ENCODE measurements around the gene ACVR1B.

The ACVR1B gene

GRCh38 chr12:51951843-51952722, 584 bp downstream of the ACVR1B start:
- Histone ChIP-seq H3K36me3 (ENCODE audit: control insufficient read depth, insufficient read depth, low read length) (no peaks in the 10 kb centered on the region), H3K9me3 (ENCODE audit: control insufficient read depth, insufficient read depth, low read length) (no peaks in the 10 kb centered on the region), H3K4me3 (ENCODE audit: low read depth, low read length) (peak overlapping the region; percentile 86), H3K4me1 (ENCODE audit: control insufficient read depth, insufficient read depth, low read length) (peaks cover 4% of the 10 kb centered on the region), H3K27me3 (ENCODE audit: control insufficient read depth, insufficient read depth, low read length) (peaks cover 68% of the 10 kb centered on the region), H3K9ac (ENCODE audit: low read depth, low read length) (peak overlapping the region; percentile 80)

DNA sequence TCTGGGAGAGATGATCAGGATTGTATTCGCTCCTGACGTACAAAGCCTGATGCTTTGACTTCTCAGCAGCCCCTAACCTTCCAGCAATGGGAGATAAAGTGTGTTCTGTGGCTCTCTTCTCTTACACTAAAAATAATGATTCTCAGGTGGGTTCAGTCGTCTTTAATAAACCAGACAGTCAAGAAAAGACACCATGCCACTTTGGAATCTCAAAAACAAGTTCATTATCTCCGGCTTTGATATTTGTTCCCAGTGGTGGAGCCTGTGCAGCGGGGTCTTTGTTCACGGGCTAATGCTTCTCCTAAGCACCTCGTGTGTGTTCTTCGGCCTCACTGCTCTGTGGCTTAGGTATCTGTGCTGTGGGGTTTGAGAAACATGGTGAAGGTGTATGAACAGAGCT, 1.6 kb downstream of the ACVR1B start:
- Histone ChIP-seq H3K9ac (ENCODE audit: low read depth, low read length) (no peak overlapping the region), H3K36me3 (ENCODE audit: control insufficient read depth, insufficient read depth, low read length) (no peaks in the 10 kb centered on the region), H3K9me3 (ENCODE audit: control insufficient read depth, insufficient read depth, low read length) (no peaks in the 10 kb centered on the region), H3K27me3 (ENCODE audit: control insufficient read depth, insufficient read depth, low read length) (peaks cover 58% of the 10 kb centered on the region), H3K4me1 (ENCODE audit: control insufficient read depth, insufficient read depth, low read length) (peaks cover 4% of the 10 kb centered on the region), H3K4me3 (ENCODE audit: low read depth, low read length) (peak overlapping the region; percentile 86)

- H3K9me3 ChIP-seq (ENCODE audit: control insufficient read depth, insufficient read depth, low read length): no peaks in the 10 kb centered on the region
- H3K36me3 ChIP-seq (ENCODE audit: control insufficient read depth, insufficient read depth, low read length): no peaks in the 10 kb centered on the region
- no peak overlapping the region for H3K9ac ChIP-seq (ENCODE audit: low read depth, low read length)
- peaks cover 53% of the 10 kb centered on the region for H3K27me3 ChIP-seq (ENCODE audit: control insufficient read depth, insufficient read depth, low read length)
- H3K4me1 ChIP-seq (ENCODE audit: control insufficient read depth, insufficient read depth, low read length): peaks cover 4% of the 10 kb centered on the region
- no peak overlapping the region for H3K4me3 ChIP-seq (ENCODE audit: low read depth, low read length)
Observed at GRCh38 chr12:51953864-51954263, 2.4 kb downstream of the ACVR1B start.

- H3K9me3 ChIP-seq (ENCODE audit: control insufficient read depth, insufficient read depth, low read length): no peaks in the 10 kb centered on the region
- no peaks in the 10 kb centered on the region for H3K36me3 ChIP-seq (ENCODE audit: control insufficient read depth, insufficient read depth, low read length)
- peaks cover 44% of the 10 kb centered on the region for H3K27me3 ChIP-seq (ENCODE audit: control insufficient read depth, insufficient read depth, low read length)
- peaks cover 4% of the 10 kb centered on the region for H3K4me1 ChIP-seq (ENCODE audit: control insufficient read depth, insufficient read depth, low read length)
- H3K4me3 ChIP-seq (ENCODE audit: low read depth, low read length): no peak overlapping the region
- no peak overlapping the region for H3K9ac ChIP-seq (ENCODE audit: low read depth, low read length)
Observed at GRCh38 chr12:51954561-51955361, 3.3 kb downstream of the ACVR1B start.

DNA sequence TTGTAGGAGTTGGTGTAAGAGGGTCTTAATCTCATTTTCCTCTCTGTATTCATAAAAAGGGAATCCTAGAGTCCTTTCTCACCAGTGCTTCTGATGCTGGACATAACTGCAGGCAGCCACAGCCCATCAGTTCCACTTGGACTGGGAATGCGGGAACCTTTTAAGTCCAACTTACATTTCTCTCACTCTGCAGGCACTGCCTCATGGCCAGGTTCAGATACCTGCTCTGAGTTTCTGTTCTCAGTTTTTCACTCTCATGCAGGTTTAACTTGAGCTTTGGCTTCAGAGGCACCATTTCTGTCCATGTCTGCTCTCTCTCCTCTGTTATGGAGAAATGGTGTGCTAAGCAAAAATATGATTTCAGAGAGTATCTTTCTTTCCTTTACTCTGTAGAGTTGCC, 4.2 kb downstream of the ACVR1B start:
- no peaks in the 10 kb centered on the region for H3K9me3 ChIP-seq (ENCODE audit: control insufficient read depth, insufficient read depth, low read length)
- H3K4me1 ChIP-seq (ENCODE audit: control insufficient read depth, insufficient read depth, low read length): peaks cover 4% of the 10 kb centered on the region
- H3K4me3 ChIP-seq (ENCODE audit: low read depth, low read length): no peak overlapping the region
- H3K36me3 ChIP-seq (ENCODE audit: control insufficient read depth, insufficient read depth, low read length): peaks cover 2% of the 10 kb centered on the region
- no peak overlapping the region for H3K9ac ChIP-seq (ENCODE audit: low read depth, low read length)
- H3K27me3 ChIP-seq (ENCODE audit: control insufficient read depth, insufficient read depth, low read length): peaks cover 34% of the 10 kb centered on the region

GRCh38 chr12:51958542-51958941, 7.0 kb downstream of the ACVR1B start:
- H3K4me3 ChIP-seq (ENCODE audit: low read depth, low read length): no peak overlapping the region
- no peaks in the 10 kb centered on the region for H3K9me3 ChIP-seq (ENCODE audit: control insufficient read depth, insufficient read depth, low read length)
- H3K4me1 ChIP-seq (ENCODE audit: control insufficient read depth, insufficient read depth, low read length): no peaks in the 10 kb centered on the region
- no peak overlapping the region for H3K9ac ChIP-seq (ENCODE audit: low read depth, low read length)
- H3K36me3 ChIP-seq (ENCODE audit: control insufficient read depth, insufficient read depth, low read length): peaks cover 3% of the 10 kb centered on the region
- H3K27me3 ChIP-seq (ENCODE audit: control insufficient read depth, insufficient read depth, low read length): peaks cover 17% of the 10 kb centered on the region

GRCh38 chr12:51959211-51959610, 7.7 kb downstream of the ACVR1B start:
- Histone ChIP-seq H3K9ac (ENCODE audit: low read depth, low read length) (no peak overlapping the region), H3K4me3 (ENCODE audit: low read depth, low read length) (no peak overlapping the region), H3K4me1 (ENCODE audit: control insufficient read depth, insufficient read depth, low read length) (no peaks in the 10 kb centered on the region)

GRCh38 chr12:51959921-51960320, 8.4 kb downstream of the ACVR1B start:
- H3K4me3 ChIP-seq (ENCODE audit: low read depth, low read length): no peak overlapping the region

More at GRCh38 chr12:51959211-51959610, 7.7 kb downstream of the ACVR1B start:
- peaks cover 3% of the 10 kb centered on the region for H3K36me3 ChIP-seq (ENCODE audit: control insufficient read depth, insufficient read depth, low read length)
- no peaks in the 10 kb centered on the region for H3K9me3 ChIP-seq (ENCODE audit: control insufficient read depth, insufficient read depth, low read length)
- peaks cover 10% of the 10 kb centered on the region for H3K27me3 ChIP-seq (ENCODE audit: control insufficient read depth, insufficient read depth, low read length)

GRCh38 chr12:51960488-51960887, 9.0 kb downstream of the ACVR1B start:
- Histone ChIP-seq H3K4me1 (ENCODE audit: control insufficient read depth, insufficient read depth, low read length) (no peaks in the 10 kb centered on the region), H3K4me3 (ENCODE audit: low read depth, low read length) (no peak overlapping the region), H3K27me3 (ENCODE audit: control insufficient read depth, insufficient read depth, low read length) (no peaks in the 10 kb centered on the region), H3K9me3 (ENCODE audit: control insufficient read depth, insufficient read depth, low read length) (no peaks in the 10 kb centered on the region), H3K9ac (ENCODE audit: low read depth, low read length) (no peak overlapping the region), H3K36me3 (ENCODE audit: control insufficient read depth, insufficient read depth, low read length) (peaks cover 3% of the 10 kb centered on the region)

More at GRCh38 chr12:51959921-51960320, 8.4 kb downstream of the ACVR1B start:
- no peaks in the 10 kb centered on the region for H3K9me3 ChIP-seq (ENCODE audit: control insufficient read depth, insufficient read depth, low read length)
- H3K27me3 ChIP-seq (ENCODE audit: control insufficient read depth, insufficient read depth, low read length): peaks cover 3% of the 10 kb centered on the region
- H3K36me3 ChIP-seq (ENCODE audit: control insufficient read depth, insufficient read depth, low read length): peaks cover 3% of the 10 kb centered on the region
- H3K4me1 ChIP-seq (ENCODE audit: control insufficient read depth, insufficient read depth, low read length): no peaks in the 10 kb centered on the region
- H3K9ac ChIP-seq (ENCODE audit: low read depth, low read length): no peak overlapping the region

GRCh38 chr12:51960890-51961289, 9.4 kb downstream of the ACVR1B start:
- H3K9me3 ChIP-seq (ENCODE audit: control insufficient read depth, insufficient read depth, low read length): no peaks in the 10 kb centered on the region
- H3K9ac ChIP-seq (ENCODE audit: low read depth, low read length): no peak overlapping the region
- peaks cover 3% of the 10 kb centered on the region for H3K36me3 ChIP-seq (ENCODE audit: control insufficient read depth, insufficient read depth, low read length)
- no peaks in the 10 kb centered on the region for H3K27me3 ChIP-seq (ENCODE audit: control insufficient read depth, insufficient read depth, low read length)
- H3K4me3 ChIP-seq (ENCODE audit: low read depth, low read length): no peak overlapping the region
- H3K4me1 ChIP-seq (ENCODE audit: control insufficient read depth, insufficient read depth, low read length): no peaks in the 10 kb centered on the region

- Histone ChIP-seq H3K9ac (ENCODE audit: low read depth, low read length) (no peak overlapping the region), H3K9me3 (ENCODE audit: control insufficient read depth, insufficient read depth, low read length) (no peaks in the 10 kb centered on the region), H3K27me3 (ENCODE audit: control insufficient read depth, insufficient read depth, low read length) (no peaks in the 10 kb centered on the region), H3K36me3 (ENCODE audit: control insufficient read depth, insufficient read depth, low read length) (peaks cover 3% of the 10 kb centered on the region), H3K4me1 (ENCODE audit: control insufficient read depth, insufficient read depth, low read length) (no peaks in the 10 kb centered on the region), H3K4me3 (ENCODE audit: low read depth, low read length) (no peak overlapping the region)
Observed at GRCh38 chr12:51961834-51962233, 10.3 kb downstream of the ACVR1B start.

All from iPS-15b (cell line).